Uterus (tissue), 2 donors: ENCODE results near the gene KCTD13.

Source experiments
- CTCF ChIP-seq, 4 experiments: fragments of 200-600 bp in 2 of 4; fragments of 450-650 bp in 2 of 4; sonication (generic) in 2 of 4; IDR thresholded peaks; one replicate each; pipeline ENCODE4 v1.5.1; 2016 to 2019; ENCODE audit warnings: antibody characterized with exemption in 4 of 4, mild to moderate bottlenecking in 2 of 4, moderate library complexity in 1 of 4
- POLR2A ChIP-seq, 2 donors: fragments of 450-650 bp; IDR thresholded peaks; one replicate each; pipeline ENCODE4 v1.6.1; 2016; ENCODE audit warnings: antibody characterized with exemption in 2 of 2, mild to moderate bottlenecking in 1 of 2, moderate library complexity in 1 of 2

- TF ChIP-seq CTCF (IDR thresholded peaks at IDR 0.05) (no peak), POLR2A (IDR thresholded peaks at IDR 0.05) (no peak)
These were observed 13.9 kb downstream of the KCTD13 start for GRCh38 chr16:29912087-29912486.
